HCT116 (cell line): ENCODE data around the gene EMP2. TPM values are rescaled to one million over a fixed set of nuclear protein-coding genes. Genes with fewer than 3 reads are reported as not detected.
"Not testable (repeated sequence)": the region's sequence is repeated elsewhere in the genome, so short reads cannot be mapped to it uniquely, and the experiment has no call there.

ENCODE experiments used
- ATAC-seq: fragments of 200-7000 bp; cut with Tn5 transposase; 2 replicates; pipeline ENCODE4 v1.9.1; 2020; ENCODE audit warnings: mild to moderate bottlenecking, moderate library complexity
- BruUV-seq: library from RNA; stranded (reverse); fragments of 400-500 nt; replicated peaks from 2 replicates; lab custom pipeline; 2021; lab: Mats Ljungman, UMichigan
- CTCF ChIA-PET: fragments of 300-600 bp; sonication (Branson Sonifier 250); formaldehyde crosslinking; loops from one replicate; lab custom pipeline; 2021; ENCODE audit warnings: antibody characterized with exemption; lab: Charles Lee
- POLR2A ChIA-PET: fragments of 300-600, 350-600 bp; sonication (Branson Sonifier 250); formaldehyde crosslinking; loops from one replicate; lab custom pipeline; 2021; ENCODE audit warnings: antibody characterized with exemption; lab: Charles Lee
- RAD21 ChIA-PET, 2 experiments: fragments of 300-600 bp; sonication (Branson Sonifier 250); formaldehyde crosslinking; loops; one replicate each; lab custom pipeline; 2023; ENCODE audit warnings: low total read pairs in 2 of 2; ENCODE audit not compliant: uncharacterized antibody in 2 of 2, unreplicated experiment in 2 of 2, low non-redundant PET in 1 of 2; lab: Charles Lee
- DNase-seq: peaks from one replicate; pipeline ENCODE4 v3.0.0-alpha.2; 2010; ENCODE audit warnings: low read depth, low spot score
- H2AFZ ChIP-seq: fragments of 200-600 bp; shearing (Covaris generic), sonication (generic); 2 replicates; pipeline ENCODE4 v1.6.1; 2017; ENCODE audit warnings: low read depth, mixed run types, mixed read lengths, antibody characterized with exemption, low read length; ENCODE audit not compliant: poor library complexity, severe bottlenecking
- H3K27ac ChIP-seq: 2 replicates; pipeline ENCODE4 v1.5.1; 2012; ENCODE audit warnings: low read depth, low read length
- H3K27me3 ChIP-seq: fragments of 200-600 bp; sonication (generic); 2 replicates; pipeline ENCODE4 v1.6.1; 2016; ENCODE audit warnings: mixed run types, low read length, mixed read lengths; ENCODE audit not compliant: insufficient read depth
- H3K36me3 ChIP-seq, 2 experiments: fragments of 200-500 bp in 1 of 2; fragments of 200-600 bp in 1 of 2; sonication (Bioruptor generic) in 1 of 2; sonication (generic) in 1 of 2; 2 replicates each; pipeline versions ENCODE4 v1.5.1 to v1.6.1; 2014 to 2016; ENCODE audit warnings: low read length in 2 of 2, inconsistent platforms in 1 of 2, mixed read lengths in 1 of 2, mixed run types in 1 of 2; ENCODE audit not compliant: insufficient read depth in 2 of 2, control insufficient read depth in 1 of 2
- H3K4me1 ChIP-seq, 2 experiments: fragments of 200-600 bp in 1 of 2; sonication (generic) in 1 of 2; 2 replicates each; pipeline versions ENCODE4 v1.5.1 to v1.6.1; 2012 to 2017; ENCODE audit warnings: low read length in 2 of 2, inconsistent platforms in 1 of 2, mild to moderate bottlenecking in 1 of 2, mixed read lengths in 1 of 2, mixed run types in 1 of 2, moderate library complexity in 1 of 2; ENCODE audit not compliant: insufficient read depth in 2 of 2, control insufficient read depth in 1 of 2
- H3K4me2 ChIP-seq: fragments of 200-600 bp; sonication (generic); 2 replicates; pipeline ENCODE4 v1.6.1; 2017; ENCODE audit warnings: mixed run types, low read length, mixed read lengths
- H3K4me3 ChIP-seq, 2 experiments: fragments of 200-600 bp in 1 of 2; sonication (generic) in 1 of 2; replicated peaks in 1 of 2; 2 replicates each; pipeline ENCODE4 v1.5.1; 2011 to 2016; ENCODE audit warnings: low read length in 2 of 2, control low read depth in 1 of 2, low read depth in 1 of 2, mild to moderate bottlenecking in 1 of 2, mixed read lengths in 1 of 2, mixed run types in 1 of 2
- H3K79me2 ChIP-seq: fragments of 200-600 bp; sonication (generic); 2 replicates; pipeline ENCODE4 v1.6.1; 2017; ENCODE audit warnings: mild to moderate bottlenecking, mixed run types, low read length, moderate library complexity, mixed read lengths; ENCODE audit not compliant: insufficient read depth
- H3K9ac ChIP-seq: fragments of 200-600 bp; sonication (generic); 2 replicates; pipeline ENCODE4 v1.6.1; 2016; ENCODE audit warnings: low read length, mixed read lengths
- H3K9me2 ChIP-seq: fragments of 200-600 bp; sonication (generic), shearing (Covaris generic); 2 replicates; pipeline ENCODE4 v1.6.1; 2017; ENCODE audit warnings: mixed run types, mild to moderate bottlenecking, moderate library complexity; ENCODE audit not compliant: insufficient read depth
- H3K9me3 ChIP-seq, 2 experiments: fragments of 200-500 bp in 1 of 2; fragments of 200-600 bp in 1 of 2; sonication (Bioruptor generic) in 1 of 2; sonication (generic) in 1 of 2; 2 replicates each; pipeline ENCODE4 v1.6.1; 2014 to 2017; ENCODE audit warnings: low read length in 2 of 2, mixed read lengths in 2 of 2, inconsistent platforms in 1 of 2, low read depth in 1 of 2, mild to moderate bottlenecking in 1 of 2, mixed run types in 1 of 2, moderate library complexity in 1 of 2; ENCODE audit not compliant: control insufficient read depth in 1 of 2, insufficient read depth in 1 of 2
- H4K20me1 ChIP-seq: fragments of 200-600 bp; sonication (generic), shearing (Covaris generic); 2 replicates; pipeline ENCODE4 v1.6.1; 2017; ENCODE audit warnings: mixed run types, mild to moderate bottlenecking, moderate library complexity; ENCODE audit not compliant: insufficient read depth
- CEBPB ChIP-seq: IDR thresholded peaks from 2 replicates; pipeline ENCODE4 v1.6.1; 2012; ENCODE audit warnings: low read depth
- FOSL1 ChIP-seq: IDR thresholded peaks from 2 replicates; pipeline ENCODE4 v1.6.1; 2012; ENCODE audit warnings: low read depth
- SRF ChIP-seq: IDR thresholded peaks from 2 replicates; pipeline ENCODE4 v1.6.1; 2012; ENCODE audit warnings: low read depth
- intact Hi-C: fragments of 100-400 bp; cut with micrococcal nuclease; formaldehyde crosslinking; loops from 2 replicates; pipeline ENCODE4 v1.10.0; 2022
- total RNA-seq: library from RNA; stranded (reverse); gene quantifications from one replicate; pipeline ENCODE4 v1.2.1, GENCODE V29; 2021; ENCODE audit not compliant: unreplicated experiment
- TF ChIP-seq, protein P1 (sequence below), 3 experiments: fragments of 200-600 bp in 1 of 3; sonication (generic) in 1 of 3; IDR thresholded peaks in 2 of 3; conservative IDR thresholded peaks in 1 of 3; 2 replicates each; pipeline ENCODE4 v1.5.1; 2012 to 2017; ENCODE audit warnings: low read depth in 2 of 3, low read length in 2 of 3, antibody characterized with exemption in 1 of 3, borderline replicate concordance in 1 of 3, control low read depth in 1 of 3, mild to moderate bottlenecking in 1 of 3, mixed read lengths in 1 of 3, mixed run types in 1 of 3, moderate library complexity in 1 of 3; ENCODE audit not compliant: insufficient read depth in 1 of 3

Gene EMP2
- total RNA-seq, 1 experiment from 2014 or later, result 32.6 TPM

DNA sequence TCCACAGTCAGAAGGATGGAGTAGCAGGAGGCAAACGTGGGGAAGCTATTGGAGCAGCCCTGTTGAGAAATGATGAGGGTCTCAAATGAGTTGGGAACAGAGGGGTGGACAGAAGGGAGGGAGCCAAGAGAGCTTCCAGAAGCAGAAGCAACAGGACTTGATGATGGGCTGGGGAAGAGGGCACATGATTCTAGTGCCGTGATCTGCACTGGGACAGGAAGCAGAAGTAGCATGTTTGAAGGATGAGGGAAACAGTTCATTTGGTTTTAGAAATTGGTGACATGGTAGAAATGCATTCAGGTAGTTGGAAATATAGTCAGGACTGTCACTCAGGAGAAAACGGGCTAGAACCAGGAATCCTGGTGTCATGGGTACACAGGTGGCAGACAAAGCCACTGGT is 19.4 kb downstream of the EMP2 start:
- ATAC-seq (no peak), DNase-seq (no peak)
- H2AFZ ChIP-seq, result no peak overlapping the region
- TF ChIP-seq, protein P1, sequence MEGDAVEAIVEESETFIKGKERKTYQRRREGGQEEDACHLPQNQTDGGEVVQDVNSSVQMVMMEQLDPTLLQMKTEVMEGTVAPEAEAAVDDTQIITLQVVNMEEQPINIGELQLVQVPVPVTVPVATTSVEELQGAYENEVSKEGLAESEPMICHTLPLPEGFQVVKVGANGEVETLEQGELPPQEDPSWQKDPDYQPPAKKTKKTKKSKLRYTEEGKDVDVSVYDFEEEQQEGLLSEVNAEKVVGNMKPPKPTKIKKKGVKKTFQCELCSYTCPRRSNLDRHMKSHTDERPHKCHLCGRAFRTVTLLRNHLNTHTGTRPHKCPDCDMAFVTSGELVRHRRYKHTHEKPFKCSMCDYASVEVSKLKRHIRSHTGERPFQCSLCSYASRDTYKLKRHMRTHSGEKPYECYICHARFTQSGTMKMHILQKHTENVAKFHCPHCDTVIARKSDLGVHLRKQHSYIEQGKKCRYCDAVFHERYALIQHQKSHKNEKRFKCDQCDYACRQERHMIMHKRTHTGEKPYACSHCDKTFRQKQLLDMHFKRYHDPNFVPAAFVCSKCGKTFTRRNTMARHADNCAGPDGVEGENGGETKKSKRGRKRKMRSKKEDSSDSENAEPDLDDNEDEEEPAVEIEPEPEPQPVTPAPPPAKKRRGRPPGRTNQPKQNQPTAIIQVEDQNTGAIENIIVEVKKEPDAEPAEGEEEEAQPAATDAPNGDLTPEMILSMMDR (IDR thresholded peaks at IDR 0.05 in 2 of 3, conservative IDR thresholded peaks at IDR 0.05 in 1 of 3; ENCODE audit: borderline replicate concordance in 1 of 3, insufficient read depth in 1 of 3, low read depth in 2 of 3, low read length in 2 of 3), result no peak
- TF ChIP-seq CEBPB (no peak), SRF (no peak), FOSL1 (no peak)
- no TSS peak for BruUV-seq
- no peak overlapping the region for H3K4me2 ChIP-seq
- H3K36me3 ChIP-seq, result no peaks in the 10 kb centered on the region
- intact Hi-C loops, result no loop called here
- H3K9me2 ChIP-seq, result no peaks in the 10 kb centered on the region
- no peaks in the 10 kb centered on the region for H3K27me3 ChIP-seq
- no peaks in the 10 kb centered on the region for H3K4me1 ChIP-seq
- H3K9ac ChIP-seq, result no peak overlapping the region
- H3K79me2 ChIP-seq, result peaks cover 3% of the 10 kb centered on the region; the same call in 1 of the 2 replicates
- POLR2A ChIA-PET, result no interaction called here
- CTCF ChIA-PET, result no interaction called here
- no peak overlapping the region for H3K4me3 ChIP-seq
- no peaks in the 10 kb centered on the region for H4K20me1 ChIP-seq
- 0 out of 4 replicates have a peak, but pooled peaks cover 0 to 7% of the 10 kb centered on the region in 2 experiments for H3K9me3 ChIP-seq
- H3K27ac ChIP-seq, result no peak overlapping the region
- RAD21 ChIA-PET, result no interaction called here

DNA sequence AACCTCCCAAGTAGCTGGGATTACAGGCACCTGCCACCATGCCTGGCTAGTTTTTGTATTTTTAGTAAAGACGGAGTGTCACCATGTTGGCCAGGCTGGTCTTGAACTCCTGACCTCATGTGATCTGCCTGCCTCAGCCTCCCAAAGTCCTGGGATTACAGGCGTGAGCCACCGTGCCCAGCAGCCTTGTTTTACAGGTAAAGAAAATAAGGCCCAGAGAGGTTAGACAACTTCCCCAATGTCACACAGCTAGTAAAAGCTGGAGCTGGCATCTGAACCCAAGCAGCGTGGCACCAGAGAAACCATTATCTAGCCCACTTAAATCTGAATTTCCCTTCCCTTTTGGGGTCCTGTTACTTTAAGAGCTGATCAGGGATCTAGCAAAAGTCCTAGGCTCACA is 20.6 kb downstream of the EMP2 start:
- RAD21 ChIA-PET, H3K36me3 ChIP-seq, H3K9me3 ChIP-seq, DNase-seq, H3K9me2 ChIP-seq, H3K79me2 ChIP-seq, H3K4me1 ChIP-seq, POLR2A ChIA-PET, BruUV-seq, intact Hi-C loops, H3K27ac ChIP-seq, H3K27me3 ChIP-seq, ATAC-seq, H3K9ac ChIP-seq, H3K4me2 ChIP-seq, H4K20me1 ChIP-seq, H2AFZ ChIP-seq, CTCF ChIA-PET, H3K4me3 ChIP-seq: not testable (repeated sequence)
